ENCODE data around the gene CDH7. TPM values are rescaled to one million over a fixed set of nuclear protein-coding genes. Genes with fewer than 3 reads are reported as not detected.

CDH7 gene
- total RNA-seq, 1 experiment from 2014 or later = not detected

DNA sequence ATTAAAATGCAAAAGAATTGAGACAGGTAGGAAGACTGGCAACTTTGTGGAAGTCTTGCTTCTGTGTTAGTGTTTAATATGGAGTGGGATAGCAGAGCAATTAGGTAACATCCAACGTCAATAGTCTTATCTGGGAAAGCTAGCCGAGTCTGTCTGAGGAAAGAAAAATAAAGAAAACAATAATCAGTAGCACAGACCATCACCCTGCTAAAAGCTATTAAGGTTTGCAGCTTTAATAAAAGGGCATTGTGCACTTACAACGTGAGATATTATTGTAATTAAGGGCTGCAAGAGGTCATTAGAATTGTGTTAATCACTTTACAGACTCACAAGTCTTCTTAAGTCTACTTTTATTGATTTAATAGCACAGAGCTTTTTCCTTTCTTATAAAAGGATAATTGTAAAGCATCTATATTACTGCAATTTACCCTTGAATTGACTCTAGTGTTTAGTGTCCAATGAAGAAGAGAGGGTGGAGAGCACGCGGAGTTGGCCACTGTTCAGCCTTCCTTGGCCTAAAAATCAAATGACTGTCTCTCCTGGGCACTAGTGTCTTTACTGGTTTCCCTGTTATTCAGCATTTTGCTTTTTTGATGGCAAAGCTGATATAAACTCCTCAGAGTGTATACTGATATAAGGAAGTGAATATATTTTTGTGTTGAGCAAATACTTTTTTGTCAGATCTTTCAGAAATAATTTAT lies 2.0 kb downstream of the CDH7 start:
- BruUV-seq (replicated peaks) = no TSS peak
- no peak overlapping the region for H3K4me3 ChIP-seq (ENCODE audit: low read depth in 2 of 2, low read length in 2 of 2)
- H3K4me1 ChIP-seq (ENCODE audit: control insufficient read depth, insufficient read depth, low read length) = no peaks in the 10 kb centered on the region
- no peak for TF ChIP-seq TCF7L2 (IDR thresholded peaks at IDR 0.05; ENCODE audit: low read depth, low read length)
- no peak for TF ChIP-seq POLR2AphosphoS5 (IDR thresholded peaks at IDR 0.05; ENCODE audit: low read depth, low read length)
- TF ChIP-seq, protein P1, sequence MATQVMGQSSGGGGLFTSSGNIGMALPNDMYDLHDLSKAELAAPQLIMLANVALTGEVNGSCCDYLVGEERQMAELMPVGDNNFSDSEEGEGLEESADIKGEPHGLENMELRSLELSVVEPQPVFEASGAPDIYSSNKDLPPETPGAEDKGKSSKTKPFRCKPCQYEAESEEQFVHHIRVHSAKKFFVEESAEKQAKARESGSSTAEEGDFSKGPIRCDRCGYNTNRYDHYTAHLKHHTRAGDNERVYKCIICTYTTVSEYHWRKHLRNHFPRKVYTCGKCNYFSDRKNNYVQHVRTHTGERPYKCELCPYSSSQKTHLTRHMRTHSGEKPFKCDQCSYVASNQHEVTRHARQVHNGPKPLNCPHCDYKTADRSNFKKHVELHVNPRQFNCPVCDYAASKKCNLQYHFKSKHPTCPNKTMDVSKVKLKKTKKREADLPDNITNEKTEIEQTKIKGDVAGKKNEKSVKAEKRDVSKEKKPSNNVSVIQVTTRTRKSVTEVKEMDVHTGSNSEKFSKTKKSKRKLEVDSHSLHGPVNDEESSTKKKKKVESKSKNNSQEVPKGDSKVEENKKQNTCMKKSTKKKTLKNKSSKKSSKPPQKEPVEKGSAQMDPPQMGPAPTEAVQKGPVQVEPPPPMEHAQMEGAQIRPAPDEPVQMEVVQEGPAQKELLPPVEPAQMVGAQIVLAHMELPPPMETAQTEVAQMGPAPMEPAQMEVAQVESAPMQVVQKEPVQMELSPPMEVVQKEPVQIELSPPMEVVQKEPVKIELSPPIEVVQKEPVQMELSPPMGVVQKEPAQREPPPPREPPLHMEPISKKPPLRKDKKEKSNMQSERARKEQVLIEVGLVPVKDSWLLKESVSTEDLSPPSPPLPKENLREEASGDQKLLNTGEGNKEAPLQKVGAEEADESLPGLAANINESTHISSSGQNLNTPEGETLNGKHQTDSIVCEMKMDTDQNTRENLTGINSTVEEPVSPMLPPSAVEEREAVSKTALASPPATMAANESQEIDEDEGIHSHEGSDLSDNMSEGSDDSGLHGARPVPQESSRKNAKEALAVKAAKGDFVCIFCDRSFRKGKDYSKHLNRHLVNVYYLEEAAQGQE (IDR thresholded peaks at IDR 0.05; ENCODE audit: insufficient read depth in 1 of 2, low read depth in 2 of 2, low read length in 1 of 2) = no peak
- TF ChIP-seq, protein P2, sequence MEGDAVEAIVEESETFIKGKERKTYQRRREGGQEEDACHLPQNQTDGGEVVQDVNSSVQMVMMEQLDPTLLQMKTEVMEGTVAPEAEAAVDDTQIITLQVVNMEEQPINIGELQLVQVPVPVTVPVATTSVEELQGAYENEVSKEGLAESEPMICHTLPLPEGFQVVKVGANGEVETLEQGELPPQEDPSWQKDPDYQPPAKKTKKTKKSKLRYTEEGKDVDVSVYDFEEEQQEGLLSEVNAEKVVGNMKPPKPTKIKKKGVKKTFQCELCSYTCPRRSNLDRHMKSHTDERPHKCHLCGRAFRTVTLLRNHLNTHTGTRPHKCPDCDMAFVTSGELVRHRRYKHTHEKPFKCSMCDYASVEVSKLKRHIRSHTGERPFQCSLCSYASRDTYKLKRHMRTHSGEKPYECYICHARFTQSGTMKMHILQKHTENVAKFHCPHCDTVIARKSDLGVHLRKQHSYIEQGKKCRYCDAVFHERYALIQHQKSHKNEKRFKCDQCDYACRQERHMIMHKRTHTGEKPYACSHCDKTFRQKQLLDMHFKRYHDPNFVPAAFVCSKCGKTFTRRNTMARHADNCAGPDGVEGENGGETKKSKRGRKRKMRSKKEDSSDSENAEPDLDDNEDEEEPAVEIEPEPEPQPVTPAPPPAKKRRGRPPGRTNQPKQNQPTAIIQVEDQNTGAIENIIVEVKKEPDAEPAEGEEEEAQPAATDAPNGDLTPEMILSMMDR (IDR thresholded peaks at IDR 0.05) = no peak
- no peak for TF ChIP-seq SIN3A (IDR thresholded peaks at IDR 0.05; ENCODE audit: borderline replicate concordance, insufficient read depth, low read depth, low read length)
- H3K36me3 ChIP-seq (ENCODE audit: control insufficient read depth, insufficient read depth, low read length) = no peaks in the 10 kb centered on the region
- intact Hi-C loops (cut with micrococcal nuclease; ENCODE audit: unreplicated experiment) = no loop called here
- H3K27me3 ChIP-seq (ENCODE audit: control insufficient read depth, insufficient read depth, low read length) = no peaks in the 10 kb centered on the region
- no peaks in the 10 kb centered on the region for H3K9me3 ChIP-seq (ENCODE audit: control insufficient read depth, insufficient read depth, low read depth, low read length)
- ChIA-PET POLR2A (no interaction called here), CTCF (no interaction called here)
- in situ Hi-C loops (cut with HindIII; ENCODE audit: low pct_unique_long_range_greater_than_20kb, low sequenced_read_pairs) = no loop called here
- no peak for DNase-seq (ENCODE audit: low read depth, low spot score)
- no peak for ATAC-seq
- H3K27ac ChIP-seq (ENCODE audit: low read length) = no peak overlapping the region

DNA sequence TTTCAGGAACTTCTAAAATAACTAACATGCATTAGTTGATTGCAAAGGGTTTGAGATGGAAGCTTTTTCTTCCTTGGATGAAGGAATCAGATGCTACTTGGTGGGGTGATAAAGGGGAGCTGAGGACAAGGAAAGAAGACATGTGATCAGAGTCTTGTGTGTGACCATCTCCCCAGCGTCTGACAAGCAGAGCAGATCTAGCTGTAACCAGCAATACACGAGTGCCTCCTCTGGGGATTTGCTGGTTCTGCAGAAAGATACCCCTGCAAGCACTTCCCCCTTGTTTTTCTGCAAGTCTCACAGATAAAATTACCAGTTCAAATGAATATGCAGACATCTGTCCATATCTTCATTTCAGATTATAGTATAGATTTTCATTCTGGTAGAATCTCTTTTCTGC lies 2.7 kb downstream of the CDH7 start:
- no peak for TF ChIP-seq TCF7L2 (IDR thresholded peaks at IDR 0.05; ENCODE audit: low read depth, low read length)
- TF ChIP-seq, protein P2 (IDR thresholded peaks at IDR 0.05) = peak; percentile 49
- intact Hi-C loops (cut with micrococcal nuclease; ENCODE audit: unreplicated experiment) (no loop called here), in situ Hi-C loops (cut with HindIII; ENCODE audit: low pct_unique_long_range_greater_than_20kb, low sequenced_read_pairs) (no loop called here)
- peak; percentile 18 for DNase-seq (ENCODE audit: low read depth, low spot score)
- Histone ChIP-seq H3K9me3 (ENCODE audit: control insufficient read depth, insufficient read depth, low read depth, low read length) (no peaks in the 10 kb centered on the region), H3K4me1 (ENCODE audit: control insufficient read depth, insufficient read depth, low read length) (no peaks in the 10 kb centered on the region), H3K27me3 (ENCODE audit: control insufficient read depth, insufficient read depth, low read length) (no peaks in the 10 kb centered on the region), H3K36me3 (ENCODE audit: control insufficient read depth, insufficient read depth, low read length) (no peaks in the 10 kb centered on the region), H3K4me3 (ENCODE audit: low read depth in 2 of 2, low read length in 2 of 2) (no peak overlapping the region), H3K27ac (ENCODE audit: low read length) (no peak overlapping the region)
- BruUV-seq (replicated peaks) = no TSS peak
- POLR2A ChIA-PET = no interaction called here
- ATAC-seq = no peak
- CTCF ChIA-PET = no interaction called here
